ENCODE measurements around the gene TM9SF2.
"Not testable (repeated sequence)": the region's sequence is repeated elsewhere in the genome, so short reads cannot be mapped to it uniquely, and the experiment has no call there.

The TM9SF2 gene

GRCh38 chr13:99501184-99501847 is at the start of gene TM9SF2:
Gene TM9SF2, plus strand, starts transcription at chr13:99501472. Its CDS starts 135 bp downstream, at chr13:99501607.
- peak; percentile 88 for DNase-seq (ENCODE audit: low read depth, low spot score)

- DNase-seq (ENCODE audit: low read depth, low spot score) = no peak
Observed at GRCh38 chr13:99454518-99455183, 46.6 kb upstream of the TM9SF2 start.

- no peak for DNase-seq (ENCODE audit: low read depth, low spot score)
Observed at GRCh38 chr13:99459099-99459850, 42.0 kb upstream of the TM9SF2 start.

GRCh38 chr13:99460802-99461201 is 40.5 kb upstream of the TM9SF2 start:
- not testable (repeated sequence) for DNase-seq (ENCODE audit: low read depth, low spot score)

GRCh38 chr13:99463646-99464397 is 37.5 kb upstream of the TM9SF2 start:
- no peak for DNase-seq (ENCODE audit: low read depth, low spot score)

- DNase-seq (ENCODE audit: low read depth, low spot score) = peak; percentile 24
Observed at GRCh38 chr13:99464441-99464949, 36.8 kb upstream of the TM9SF2 start.

GRCh38 chr13:99465454-99465853 is 35.8 kb upstream of the TM9SF2 start:
- DNase-seq (ENCODE audit: low read depth, low spot score) = no peak

GRCh38 chr13:99467764-99468163 is 33.5 kb upstream of the TM9SF2 start:
- no peak for DNase-seq (ENCODE audit: low read depth, low spot score)

GRCh38 chr13:99469041-99469440 is 32.2 kb upstream of the TM9SF2 start:
- no peak for DNase-seq (ENCODE audit: low read depth, low spot score)

GRCh38 chr13:99470027-99470426 is 31.2 kb upstream of the TM9SF2 start:
- DNase-seq (ENCODE audit: low read depth, low spot score) = no peak

GRCh38 chr13:99471221-99472121 is 29.8 kb upstream of the TM9SF2 start:
- no peak for DNase-seq (ENCODE audit: low read depth, low spot score)

GRCh38 chr13:99472122-99472440 is 29.2 kb upstream of the TM9SF2 start:
- no peak for DNase-seq (ENCODE audit: low read depth, low spot score)

GRCh38 chr13:99473515-99473914 is 27.8 kb upstream of the TM9SF2 start:
- no peak for DNase-seq (ENCODE audit: low read depth, low spot score)

GRCh38 chr13:99476648-99477047 is 24.6 kb upstream of the TM9SF2 start:
- DNase-seq (ENCODE audit: low read depth, low spot score) = no peak

- no peak for DNase-seq (ENCODE audit: low read depth, low spot score)
Observed at GRCh38 chr13:99477493-99477892, 23.8 kb upstream of the TM9SF2 start.

- DNase-seq (ENCODE audit: low read depth, low spot score) = no peak
Observed at GRCh38 chr13:99481366-99481765, 19.9 kb upstream of the TM9SF2 start.

- no peak for DNase-seq (ENCODE audit: low read depth, low spot score)
Observed at GRCh38 chr13:99484473-99484872, 16.8 kb upstream of the TM9SF2 start.

GRCh38 chr13:99486996-99487395 is 14.3 kb upstream of the TM9SF2 start:
- no peak for DNase-seq (ENCODE audit: low read depth, low spot score)

- DNase-seq (ENCODE audit: low read depth, low spot score) = no peak
Observed at GRCh38 chr13:99489028-99489427, 12.2 kb upstream of the TM9SF2 start.

- not testable (repeated sequence) for DNase-seq (ENCODE audit: low read depth, low spot score)
Observed at GRCh38 chr13:99491750-99492149, 9.5 kb upstream of the TM9SF2 start.
